GM12878 (cell line): Measurements from ENCODE around the gene LHFPL2. TPM values are rescaled to one million over a fixed set of nuclear protein-coding genes. Genes with fewer than 3 reads are reported as not detected.

Experiments
- ATAC-seq: fragments of 200-7000 bp; cut with Tn5 transposase; 3 replicates; pipeline ENCODE4 v1.9.1; 2020; ENCODE audit warnings: mild to moderate bottlenecking, moderate library complexity
- BruUV-seq: library from RNA; stranded (reverse); fragments of 400-500 nt; replicated peaks from 2 replicates; lab custom pipeline; 2021; lab: Mats Ljungman, UMichigan
- CTCF ChIA-PET: fragments of 300-600 bp; sonication (Branson Sonifier 250); formaldehyde crosslinking; extraction: SDS; loops from one replicate; lab custom pipeline; 2021; ENCODE audit warnings: inconsistent platforms; lab: Yijun Ruan, JAX
- POLR2A ChIA-PET: fragments of 350-600 bp; formaldehyde crosslinking; extraction: SDS; loops from one replicate; lab custom pipeline; 2021; ENCODE audit warnings: inconsistent platforms; lab: Charles Lee
- RAD21 ChIA-PET: fragments of 300-600 bp; sonication (Branson Sonifier 250); formaldehyde crosslinking; loops from one replicate; lab custom pipeline; 2023; ENCODE audit warnings: antibody characterized with exemption; ENCODE audit not compliant: unreplicated experiment; lab: Charles Lee
- SMC1A ChIA-PET: fragments of 300-600 bp; sonication (Branson Sonifier 250); formaldehyde crosslinking; loops from one replicate; lab custom pipeline; 2023; ENCODE audit not compliant: unreplicated experiment, uncharacterized antibody; lab: Charles Lee
- DNase-seq: peaks from one replicate; pipeline ENCODE4 v3.0.0-alpha.2; 2011; ENCODE audit warnings: low read depth, low spot score
- FAIRE-seq: peaks from 3 replicates; lab custom pipeline; 2011; peaks lifted over from hg19 to GRCh38; lab: Jason Lieb, UNC
- H2AFZ ChIP-seq: 2 replicates; pipeline ENCODE4 v1.6.0; 2011; ENCODE audit warnings: low read depth, low read length, control low read depth; ENCODE audit not compliant: control insufficient read depth
- H3K27ac ChIP-seq: 2 replicates; pipeline ENCODE4 v1.5.1; 2011; ENCODE audit warnings: control low read depth; ENCODE audit not compliant: control insufficient read depth, insufficient read depth
- H3K27me3 ChIP-seq, 2 experiments: replicated peaks in 1 of 2; 2 replicates each; pipeline versions ENCODE4 v1.6.0 to v1.6.1; 2011; ENCODE audit warnings: low read length in 1 of 2; ENCODE audit not compliant: control insufficient read depth in 2 of 2, insufficient read depth in 2 of 2
- H3K36me3 ChIP-seq, 2 experiments: 2 replicates each; pipeline ENCODE4 v1.5.1; 2011; ENCODE audit warnings: low read length in 1 of 2; ENCODE audit not compliant: control insufficient read depth in 2 of 2, insufficient read depth in 2 of 2
- H3K4me1 ChIP-seq: 2 replicates; pipeline ENCODE4 v1.6.1; 2011; ENCODE audit warnings: mild to moderate bottlenecking, low read length, moderate library complexity, mixed read lengths; ENCODE audit not compliant: control insufficient read depth, insufficient read depth
- H3K4me2 ChIP-seq: 2 replicates; pipeline ENCODE4 v1.6.0; 2011; ENCODE audit warnings: control low read depth; ENCODE audit not compliant: control insufficient read depth, insufficient read depth
- H3K4me3 ChIP-seq: fragments of 200-600 bp; sonication (generic); 2 replicates; pipeline ENCODE4 v1.5.1; 2016
- H3K79me2 ChIP-seq: 2 replicates; pipeline ENCODE4 v1.6.0; 2011; ENCODE audit warnings: low read length; ENCODE audit not compliant: control insufficient read depth, insufficient read depth
- H3K9ac ChIP-seq: 2 replicates; pipeline ENCODE4 v1.8.0; 2011; ENCODE audit warnings: low read length, control low read depth, mixed read lengths; ENCODE audit not compliant: control insufficient read depth, insufficient read depth
- H3K9me3 ChIP-seq: replicated peaks from 3 replicates; pipeline ENCODE4 v1.5.1; 2011; ENCODE audit warnings: mild to moderate bottlenecking, low read length; ENCODE audit not compliant: control insufficient read depth, insufficient read depth
- H4K20me1 ChIP-seq: 2 replicates; pipeline ENCODE4 v1.6.0; 2011; ENCODE audit not compliant: control insufficient read depth, insufficient read depth
- CHD4 ChIP-seq: fragments of 200-600 bp; sonication (generic); IDR thresholded peaks from 2 replicates; pipeline ENCODE4 v1.6.1; 2016; ENCODE audit warnings: mild to moderate bottlenecking
- EED ChIP-seq: sonication (generic); IDR thresholded peaks from 2 replicates; pipeline ENCODE4 v1.6.1; 2016; ENCODE audit warnings: antibody characterized with exemption, low read depth
- HDAC6 ChIP-seq: fragments of 200-600 bp; sonication (generic); IDR thresholded peaks from one replicate; pipeline ENCODE4 v1.8.0; 2017; ENCODE audit warnings: antibody characterized with exemption; ENCODE audit not compliant: unreplicated experiment
- KAT2A ChIP-seq: conservative IDR thresholded peaks from 2 replicates; pipeline ENCODE4 v1.6.1; 2011; ENCODE audit warnings: low read depth, low read length; ENCODE audit not compliant: control insufficient read depth
- POLR2A ChIP-seq: IDR thresholded peaks from 2 replicates; pipeline ENCODE4 v1.6.1; 2011; ENCODE audit warnings: low read depth, mild to moderate bottlenecking, low read length
- POU2F2 ChIP-seq: IDR thresholded peaks from 3 replicates; pipeline ENCODE4 v1.6.1; 2011; ENCODE audit warnings: low read depth, mild to moderate bottlenecking, low read length, borderline replicate concordance
- RFX5 ChIP-seq: IDR thresholded peaks from 2 replicates; pipeline ENCODE4 v1.6.1; 2011; ENCODE audit warnings: low read depth, low read length, improper control_type of control experiment
- SPI1 ChIP-seq: IDR thresholded peaks from 2 replicates; pipeline ENCODE4 v1.6.1; 2011; ENCODE audit warnings: low read depth, mild to moderate bottlenecking, low read length, moderate library complexity, borderline replicate concordance; ENCODE audit not compliant: insufficient read depth
- SREBF1 ChIP-seq: IDR thresholded peaks from 2 replicates; pipeline ENCODE4 v1.6.1; 2012; ENCODE audit warnings: mild to moderate bottlenecking, low read length
- ZNF207 ChIP-seq: fragments of 450-650 bp; IDR thresholded peaks from 2 replicates; pipeline ENCODE4 v1.6.1; 2014; ENCODE audit warnings: antibody characterized with exemption, mild to moderate bottlenecking, borderline replicate concordance
- WGBS: methylation state at CpG from one replicate; pipeline ENCODE4 v1.1.6; 2016; ENCODE audit warnings: low lambda C conversion rate; ENCODE audit not compliant: insufficient replicate concordance, insufficient coverage; ENCODE audit errors: missing lambda C conversion rate; 5-methylcytosine and 5-hydroxymethylcytosine counted together
- in situ Hi-C: fragments of 300-500 bp; cut with MboI; formaldehyde crosslinking; loops from 9 replicates; pipeline ENCODE4 v1.14.3; 2018; ENCODE audit warnings: mixed read lengths
- intact Hi-C: fragments of 100-400 bp; cut with micrococcal nuclease; formaldehyde crosslinking; loops from one replicate; pipeline ENCODE4 v1.14.2; 2022; ENCODE audit not compliant: unreplicated experiment
- polyA plus RNA-seq, 11 experiments: library from polyadenylated mRNA; depleted of rRNA in 4 of 11; unstranded in 6 of 11; stranded (reverse) in 5 of 11; fragments of >200 nt; fragmentation: Nextera tagmentation in 4 of 11; fragmentation: Illumina TruSeq in 1 of 11; extraction: Ambion mirVana in 4 of 11; extraction: Trizol in 1 of 11; gene quantifications; 1 replicate in 1 of 11; 2 replicates in 10 of 11; pipeline versions ENCODE4 v1.2.1 to v1.2.3, GENCODE V29; 2011 to 2016; ENCODE audit warnings: inconsistent platforms in 2 of 11, missing spikeins in 2 of 11, low read depth in 1 of 11
- total RNA-seq, 4 experiments: library from RNA; depleted of rRNA in 3 of 4; stranded (reverse); fragments of >200 nt in 3 of 4; fragmentation: Illumina TruSeq in 1 of 4; extraction: Trizol in 1 of 4; gene quantifications; 2 replicates each; pipeline versions ENCODE4 v1.2.1 to v1.2.3, GENCODE V29; 2013 to 2021

The LHFPL2 gene
- total and polyA plus RNA-seq, 10 of the 15 experiments (the other 5 are each of a cell fraction or from before 2014, with no cell fraction given) = 4.1 to 21.8 (median 12.5) TPM

GRCh38 chr5:78475370-78475769 is 173.2 kb downstream of the LHFPL2 start:
- Histone ChIP-seq H3K4me3 (no peak overlapping the region), H3K4me1 (no peaks in the 10 kb centered on the region)
- RAD21 ChIA-PET = interaction anchor here (1.2 kb wide), 1 partner anchor 155 kb away, joined by 3 read pairs; no protein-coding TSS in a partner anchor
- 96% methylated on average over 3 of the region's 3 CpGs for WGBS
- POLR2A ChIA-PET = no interaction called here
- no peak for FAIRE-seq
- TF ChIP-seq POU2F2 = no peak
- no peak for TF ChIP-seq SREBF1
- TF ChIP-seq, all 136 proteins: peak for 0
- H3K9ac ChIP-seq = no peak overlapping the region
- ChIA-PET SMC1A (interaction anchor here (1.0 to 3.7 kb wide), 2 partner anchors 8 kb away, joined by 3 to 14 read pairs; no protein-coding TSS in a partner anchor), CTCF (interaction anchor here (1.4 to 2.8 kb wide), 3 partner anchors 8 to 490 kb away, joined by 4 to 7 read pairs (median 5); no protein-coding TSS in a partner anchor)
- no peaks in the 10 kb centered on the region for H4K20me1 ChIP-seq
- in situ Hi-C loops (no loop called here), intact Hi-C loops (loop anchor here (10.0 kb wide), 1 partner anchor 659 kb away; no protein-coding TSS in a partner anchor)
- H2AFZ ChIP-seq = no peak overlapping the region
- no TSS peak for BruUV-seq
- DNase-seq (no peak), ATAC-seq (no peak)
- H3K36me3 ChIP-seq = no peaks in the 10 kb centered on the region; a peak in 1 of 4 replicates
- no peaks in the 10 kb centered on the region for H3K79me2 ChIP-seq
- H3K4me2 ChIP-seq = no peak overlapping the region
- H3K9me3 ChIP-seq = no peaks in the 10 kb centered on the region
- H3K27ac ChIP-seq = no peak overlapping the region
- H3K27me3 ChIP-seq = no peaks in the 10 kb centered on the region

GRCh38 chr5:78473751-78474150 is 174.8 kb downstream of the LHFPL2 start:
- FAIRE-seq (no peak), DNase-seq (no peak), ATAC-seq (no peak)
- RAD21 ChIA-PET = interaction anchor here (0.8 to 1.1 kb wide), 2 partner anchors 60 to 412 kb away, joined by 3 read pairs; no protein-coding TSS in a partner anchor
- Histone ChIP-seq H3K36me3 (no peaks in the 10 kb centered on the region; a peak in 1 of 4 replicates), H4K20me1 (no peaks in the 10 kb centered on the region), H3K9ac (no peak overlapping the region), H3K27me3 (no peaks in the 10 kb centered on the region), H3K27ac (no peak overlapping the region), H3K9me3 (no peaks in the 10 kb centered on the region), H3K4me1 (no peaks in the 10 kb centered on the region), H2AFZ (no peak overlapping the region), H3K4me2 (no peak overlapping the region), H3K4me3 (no peak overlapping the region), H3K79me2 (no peaks in the 10 kb centered on the region)
- in situ Hi-C loops = no loop called here
- TF ChIP-seq CHD4 = no peak
- no peak for TF ChIP-seq EED
- no peak for TF ChIP-seq ZNF207
- no peak for TF ChIP-seq RFX5
- TF ChIP-seq HDAC6 = no peak
- TF ChIP-seq SPI1 = no peak
- no peak for TF ChIP-seq KAT2A
- TF ChIP-seq POLR2A = no peak
- SMC1A ChIA-PET = interaction anchor here (0.6 to 3.7 kb wide), 13 partner anchors 10 to 547 kb away, joined by 3 to 14 read pairs (median 3); no protein-coding TSS in a partner anchor
- 100% methylated on average over 1 of the region's 1 CpG for WGBS
- intact Hi-C loops = loop anchor here (2.0 to 10.0 kb wide), 4 partner anchors 169 to 661 kb away; no protein-coding TSS in a partner anchor
- POLR2A ChIA-PET = interaction anchor here (0.7 kb wide), 1 partner anchor 39 kb away, joined by 3 read pairs; no protein-coding TSS in a partner anchor
- no TSS peak for BruUV-seq
- CTCF ChIA-PET = interaction anchor here (0.7 to 2.8 kb wide), 12 partner anchors 10 to 783 kb away, joined by 3 to 13 read pairs (median 4); no protein-coding TSS in a partner anchor
